MCF 10A (cell line): ENCODE results near the gene SNRNP48. TPM values are rescaled to one million over a fixed set of nuclear protein-coding genes. Genes with fewer than 3 reads are reported as not detected.

Experiments
- BruUV-seq: library from RNA; stranded (reverse); fragments of 400-500 nt; replicated peaks from 2 replicates; lab custom pipeline; 2021; lab: Mats Ljungman, UMichigan
- CTCF ChIA-PET: fragments of 300-600 bp; sonication (Branson Sonifier 250); formaldehyde crosslinking; extraction: SDS; loops from one replicate; lab custom pipeline; 2021; ENCODE audit warnings: antibody characterized with exemption, inconsistent platforms; lab: Yijun Ruan, JAX
- POLR2A ChIA-PET: fragments of 300-600, 350-650 bp; sonication (Branson Sonifier 250); formaldehyde crosslinking; extraction: SDS; loops from one replicate; lab custom pipeline; 2020; ENCODE audit warnings: antibody characterized with exemption, inconsistent platforms; lab: Yijun Ruan, JAX
- DNase-seq: peaks from one replicate; pipeline ENCODE4 v3.0.0-alpha.2; 2018; ENCODE audit not compliant: unreplicated experiment
- H3K27ac Mint-ChIP-seq: one replicate; pipeline ENCODE4 v1.8.0; 2022; ENCODE audit warnings: mild to moderate bottlenecking, low read depth, mixed read lengths; ENCODE audit not compliant: unreplicated experiment
- H3K27me3 Mint-ChIP-seq: one replicate; pipeline ENCODE4 v1.8.0; 2022; ENCODE audit warnings: mixed read lengths; ENCODE audit not compliant: insufficient read depth, unreplicated experiment
- H3K36me3 Mint-ChIP-seq: one replicate; pipeline ENCODE4 v1.8.0; 2022; ENCODE audit warnings: mild to moderate bottlenecking, moderate library complexity, mixed read lengths; ENCODE audit not compliant: insufficient read depth, unreplicated experiment
- H3K4me1 Mint-ChIP-seq: one replicate; pipeline ENCODE4 v1.8.0; 2022; ENCODE audit warnings: mixed read lengths; ENCODE audit not compliant: insufficient read depth, unreplicated experiment
- H3K4me3 Mint-ChIP-seq: one replicate; pipeline ENCODE4 v1.8.0; 2022; ENCODE audit warnings: mild to moderate bottlenecking, moderate library complexity, mixed read lengths; ENCODE audit not compliant: unreplicated experiment
- H3K9me3 Mint-ChIP-seq: one replicate; pipeline ENCODE4 v1.8.0; 2022; ENCODE audit warnings: mixed read lengths; ENCODE audit not compliant: unreplicated experiment
- intact Hi-C: fragments of 100-400 bp; cut with micrococcal nuclease; formaldehyde crosslinking; loops from 2 replicates; pipeline ENCODE4 v1.14.1; 2022
- total RNA-seq: library from RNA; stranded (reverse); gene quantifications from 2 replicates; pipeline ENCODE4 v1.2.3, GENCODE V29; 2022
- TF ChIP-seq, protein P1 (sequence below): fragments of 200-600 bp; IDR thresholded peaks from one replicate; pipeline ENCODE4 v1.8.0; 2022; ENCODE audit warnings: antibody characterized with exemption, mild to moderate bottlenecking; ENCODE audit not compliant: unreplicated experiment

SNRNP48 gene
- total RNA-seq, 1 experiment from 2014 or later: 10.2 TPM

DNA sequence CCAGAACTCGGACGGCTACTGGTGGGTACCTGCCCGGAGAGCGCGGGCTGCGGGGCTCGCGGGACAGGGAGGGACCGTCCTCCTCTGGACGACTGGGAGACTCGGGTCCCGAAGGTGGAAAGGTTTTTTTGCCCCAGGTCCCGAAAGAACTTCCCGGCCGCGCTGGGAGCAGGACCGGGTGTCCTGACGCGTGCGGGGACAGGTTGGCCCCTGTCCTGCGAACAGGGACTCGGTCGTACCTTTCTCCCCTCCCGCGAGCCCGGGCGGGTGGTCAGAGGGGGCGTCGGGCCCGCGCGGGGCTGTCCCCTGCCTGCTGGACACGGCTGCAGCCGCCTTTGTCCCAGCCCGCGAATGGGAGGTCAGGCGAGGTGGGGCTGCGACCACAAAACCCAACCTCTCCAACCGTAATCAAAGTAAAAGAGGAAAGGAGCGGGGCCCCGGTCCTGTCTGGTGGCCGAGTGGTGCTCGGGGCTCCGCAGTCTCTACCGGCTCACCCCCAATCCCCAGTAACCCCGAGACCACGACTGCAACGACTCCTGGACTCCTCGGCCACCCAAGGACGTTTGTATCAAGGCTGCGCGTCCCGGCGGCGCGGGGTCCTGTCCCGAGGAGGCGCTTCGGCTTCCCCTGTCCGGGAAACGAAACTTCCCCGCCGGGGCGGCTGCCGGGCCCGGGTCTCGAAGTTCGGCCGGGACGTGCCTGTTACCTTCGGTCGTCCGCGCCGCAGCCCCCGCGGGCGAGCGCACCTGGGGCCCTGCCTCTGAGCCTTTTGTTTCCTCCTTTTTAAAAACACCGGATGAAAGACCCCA, 47.7 kb upstream of the SNRNP48 start:
- DNase-seq: peak; percentile 49
- Mint-ChIP-seq H3K9me3 (no peaks in the 10 kb centered on the region), H3K4me3 (peak overlapping the region; percentile 98), H3K4me1 (peaks cover 19% of the 10 kb centered on the region), H3K36me3 (peaks cover 46% of the 10 kb centered on the region), H3K27me3 (no peaks in the 10 kb centered on the region), H3K27ac (peak overlapping the region; percentile 97)
- ChIA-PET POLR2A (interaction anchor here (0.6 to 29.8 kb wide), 39 partner anchors 9 to 829 kb away, joined by 3 to 872 read pairs (median 6); partner anchors contain the start of genes CAGE1, RIOK1 and SNRNP48), CTCF (interaction anchor here (0.6 to 1.3 kb wide), 2 partner anchors 37 to 75 kb away, joined by 3 read pairs; no protein-coding TSS in a partner anchor)
- TF ChIP-seq, protein P1, sequence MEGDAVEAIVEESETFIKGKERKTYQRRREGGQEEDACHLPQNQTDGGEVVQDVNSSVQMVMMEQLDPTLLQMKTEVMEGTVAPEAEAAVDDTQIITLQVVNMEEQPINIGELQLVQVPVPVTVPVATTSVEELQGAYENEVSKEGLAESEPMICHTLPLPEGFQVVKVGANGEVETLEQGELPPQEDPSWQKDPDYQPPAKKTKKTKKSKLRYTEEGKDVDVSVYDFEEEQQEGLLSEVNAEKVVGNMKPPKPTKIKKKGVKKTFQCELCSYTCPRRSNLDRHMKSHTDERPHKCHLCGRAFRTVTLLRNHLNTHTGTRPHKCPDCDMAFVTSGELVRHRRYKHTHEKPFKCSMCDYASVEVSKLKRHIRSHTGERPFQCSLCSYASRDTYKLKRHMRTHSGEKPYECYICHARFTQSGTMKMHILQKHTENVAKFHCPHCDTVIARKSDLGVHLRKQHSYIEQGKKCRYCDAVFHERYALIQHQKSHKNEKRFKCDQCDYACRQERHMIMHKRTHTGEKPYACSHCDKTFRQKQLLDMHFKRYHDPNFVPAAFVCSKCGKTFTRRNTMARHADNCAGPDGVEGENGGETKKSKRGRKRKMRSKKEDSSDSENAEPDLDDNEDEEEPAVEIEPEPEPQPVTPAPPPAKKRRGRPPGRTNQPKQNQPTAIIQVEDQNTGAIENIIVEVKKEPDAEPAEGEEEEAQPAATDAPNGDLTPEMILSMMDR: no peak
- intact Hi-C loops: loop anchor here (1.0 to 5.0 kb wide), 5 partner anchors 37 to 230 kb away; partner anchors contain the start of gene SSR1
- BruUV-seq: TSS peak; percentile 21

DNA sequence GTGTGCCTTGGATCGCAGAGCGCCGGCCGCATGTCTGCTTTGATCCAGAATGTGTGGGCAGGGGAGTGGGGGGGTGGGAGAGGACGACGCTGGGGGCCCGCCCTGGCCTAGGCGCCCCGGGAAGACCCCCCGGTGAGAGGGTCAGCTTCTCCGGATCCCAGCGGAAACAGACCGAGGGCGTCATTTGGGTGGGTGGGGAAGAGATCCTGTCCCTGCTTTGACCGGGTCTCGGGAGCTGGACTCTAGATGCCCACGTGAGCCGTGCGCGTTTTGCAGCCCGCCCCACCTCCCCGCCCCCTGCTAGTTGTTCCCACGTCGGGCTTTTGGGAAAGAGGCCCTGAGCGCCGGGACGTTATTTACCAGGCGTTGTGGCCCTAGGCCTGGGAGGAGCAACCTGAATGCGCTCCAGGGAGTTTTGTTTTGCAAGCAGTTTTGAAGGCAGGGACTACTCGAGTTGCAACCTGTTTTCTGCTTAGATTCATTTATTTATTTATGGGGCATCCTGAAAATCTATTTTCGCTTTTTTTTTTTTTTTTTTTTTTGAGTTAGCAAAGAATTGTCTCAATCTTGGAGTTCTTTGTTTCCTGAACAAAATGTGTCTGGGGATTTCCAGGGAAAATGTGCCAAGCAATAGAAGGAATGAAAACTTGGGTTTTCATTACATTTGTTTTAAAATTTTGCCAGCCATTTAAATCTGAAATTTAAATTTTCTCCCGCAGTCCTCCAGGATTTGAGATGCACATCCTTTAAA, 46.9 kb upstream of the SNRNP48 start:
- POLR2A ChIA-PET: interaction anchor here (0.6 to 29.8 kb wide), 28 partner anchors 8 to 231 kb away, joined by 3 to 872 read pairs (median 5); partner anchors contain the start of genes CAGE1 and RIOK1
- no TSS peak for BruUV-seq
- CTCF ChIA-PET: interaction anchor here (1.3 kb wide), 1 partner anchor 37 kb away, joined by 6 read pairs; no protein-coding TSS in a partner anchor
- Mint-ChIP-seq H3K27ac (peak overlapping the region; percentile 97), H3K36me3 (peaks cover 46% of the 10 kb centered on the region), H3K4me1 (peaks cover 26% of the 10 kb centered on the region), H3K9me3 (no peaks in the 10 kb centered on the region), H3K4me3 (peak overlapping the region; percentile 98), H3K27me3 (no peaks in the 10 kb centered on the region)
- peak; percentile 96 for DNase-seq
- TF ChIP-seq, protein P1: no peak
- intact Hi-C loops: loop anchor here (1.0 to 5.0 kb wide), 6 partner anchors 18 to 231 kb away; partner anchors contain the start of gene SSR1

DNA sequence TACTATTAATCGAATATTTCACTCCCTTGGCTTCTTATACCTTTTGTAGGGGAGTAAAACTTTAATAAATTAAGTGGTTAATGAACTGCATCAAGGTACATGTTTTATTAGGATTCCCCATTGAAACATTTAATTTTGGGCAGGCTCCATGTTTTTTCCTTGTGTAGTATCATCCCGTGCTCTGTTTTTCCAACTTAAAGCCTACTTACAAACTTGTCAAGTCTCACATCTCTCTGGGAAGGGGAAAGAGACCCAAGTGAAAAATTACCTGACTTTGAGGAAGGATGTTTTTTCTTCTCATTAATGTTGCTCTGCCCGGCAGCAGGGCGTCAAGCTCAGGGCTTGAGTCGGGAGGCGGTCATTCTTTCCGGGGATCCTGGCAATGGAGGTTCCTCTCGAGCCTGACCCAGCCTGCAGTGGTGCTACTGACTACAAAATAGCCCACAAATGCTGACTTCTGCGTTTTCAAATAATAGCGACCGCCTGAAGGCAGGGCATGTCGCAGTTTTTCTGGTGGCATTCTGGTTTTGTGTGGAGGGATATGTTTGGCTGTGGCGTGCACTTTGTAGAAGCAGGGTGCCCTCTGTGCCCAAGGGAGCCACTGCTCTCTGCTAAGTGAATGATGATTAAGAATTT, 46.1 kb upstream of the SNRNP48 start:
- intact Hi-C loops: loop anchor here (1.0 to 5.0 kb wide), 5 partner anchors 17 to 232 kb away; partner anchors contain the start of gene SSR1
- Mint-ChIP-seq H3K4me1 (peaks cover 33% of the 10 kb centered on the region), H3K4me3 (peak overlapping the region; percentile 98), H3K36me3 (peaks cover 46% of the 10 kb centered on the region), H3K9me3 (no peaks in the 10 kb centered on the region), H3K27me3 (no peaks in the 10 kb centered on the region), H3K27ac (peak overlapping the region; percentile 97)
- BruUV-seq: no TSS peak
- ChIA-PET POLR2A (interaction anchor here (0.5 to 29.8 kb wide), 25 partner anchors 10 to 154 kb away, joined by 3 to 872 read pairs (median 5); partner anchors contain the start of genes CAGE1 and RIOK1), CTCF (interaction anchor here (1.3 kb wide), 1 partner anchor 38 kb away, joined by 6 read pairs; no protein-coding TSS in a partner anchor)
- TF ChIP-seq, protein P1: no peak
- DNase-seq: peak; percentile 45
